Uterus (tissue), 4 donors: Measurements from ENCODE around the gene APPBP2. TPM values are rescaled to one million over a fixed set of nuclear protein-coding genes. Genes with fewer than 3 reads are reported as not detected.
A peak's percentile ranks its signal among the peaks of the same experiment; 100 is the strongest.
"Not testable (repeated sequence)": the region's sequence is repeated elsewhere in the genome, so short reads cannot be mapped to it uniquely, and the experiment has no call there.

ENCODE experiments used
- DNase-seq, 2 donors: peaks; one replicate each; pipeline ENCODE4 v3.0.0-alpha.2; 2019 to 2020
- H3K27ac ChIP-seq, 2 donors: fragments of 200-600 bp; sonication (generic); 1 replicate in 1 of 2; 2 replicates in 1 of 2; pipeline ENCODE4 v1.5.1; 2016 to 2018
- H3K27me3 ChIP-seq, 2 donors: fragments of 200-600 bp; sonication (generic); one replicate each; pipeline ENCODE4 v1.5.1; 2018 to 2019; ENCODE audit warnings: control low read depth in 1 of 2
- H3K36me3 ChIP-seq, 2 donors: fragments of 200-600 bp; sonication (generic); one replicate each; pipeline ENCODE4 v1.5.1; 2019; ENCODE audit warnings: control low read depth in 1 of 2
- H3K4me1 ChIP-seq, 2 donors: fragments of 200-600 bp; sonication (generic); one replicate each; pipeline ENCODE4 v1.5.1; 2018 to 2019; ENCODE audit warnings: control low read depth in 1 of 2
- H3K4me3 ChIP-seq, 2 donors: fragments of 200-600 bp; sonication (generic); 1 replicate in 1 of 2; 2 replicates in 1 of 2; pipeline ENCODE4 v1.5.1; 2018 to 2019; ENCODE audit warnings: mild to moderate bottlenecking in 1 of 2
- H3K9me3 ChIP-seq, 2 donors: fragments of 200-600 bp; sonication (generic); one replicate each; pipeline ENCODE4 v1.5.1; 2019; ENCODE audit warnings: control low read depth in 1 of 2
- CTCF ChIP-seq, 4 experiments: fragments of 200-600 bp in 2 of 4; fragments of 450-650 bp in 2 of 4; sonication (generic) in 2 of 4; IDR thresholded peaks; one replicate each; pipeline ENCODE4 v1.5.1; 2016 to 2019; ENCODE audit warnings: antibody characterized with exemption in 4 of 4, mild to moderate bottlenecking in 2 of 4, moderate library complexity in 1 of 4
- POLR2A ChIP-seq, 2 donors: fragments of 450-650 bp; IDR thresholded peaks; one replicate each; pipeline ENCODE4 v1.6.1; 2016; ENCODE audit warnings: antibody characterized with exemption in 2 of 2, mild to moderate bottlenecking in 1 of 2, moderate library complexity in 1 of 2
- intact Hi-C: fragments of 100-400 bp; cut with DNase I; formaldehyde crosslinking; loops from one replicate; pipeline ENCODE4 v1.15.1; 2023; ENCODE audit warnings: low total_unique reads
- total RNA-seq, 4 donors: library from RNA; depleted of rRNA in 3 of 4; stranded (reverse); fragments of >200 nt in 3 of 4; gene quantifications; one replicate each; pipeline versions ENCODE4 v1.1.0 to v1.2.4, GENCODE V29; 2014 to 2023
- donor health status: DM: yes; HTN: yes; CAD: no.

The APPBP2 gene
- total RNA-seq, 4 donors from 2014 or later = 13.8 to 103 (median 36.2) TPM

DNA sequence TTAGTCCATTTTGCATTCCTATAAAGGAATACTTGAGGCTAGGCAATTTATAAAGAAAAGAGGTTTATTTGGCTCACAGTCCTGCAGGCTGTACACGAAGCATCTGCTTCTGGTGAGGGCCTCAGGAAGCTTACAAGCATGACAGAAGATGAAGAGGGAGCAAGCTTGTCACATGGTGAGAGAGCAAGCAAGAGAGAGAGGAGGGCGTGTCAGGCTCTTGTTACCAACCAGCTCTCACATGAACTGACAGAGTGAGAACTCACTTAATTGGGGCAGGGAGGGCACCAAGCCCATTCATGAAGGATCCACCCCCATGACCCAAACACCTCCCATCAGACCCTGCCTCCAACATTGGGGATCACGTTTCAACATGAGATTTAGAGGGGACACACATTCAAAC, 102.2 kb downstream of the APPBP2 start:
- Histone ChIP-seq H3K27ac (no peak overlapping the region), H3K9me3 (no peaks in the 10 kb centered on the region), H3K27me3 (no peaks in the 10 kb centered on the region), H3K4me1 (no peaks in the 10 kb centered on the region), H3K4me3 (no peak overlapping the region), H3K36me3 (no peaks in the 10 kb centered on the region)
- DNase-seq = no peak
- intact Hi-C loops = no loop called here
- TF ChIP-seq CTCF (IDR thresholded peaks at IDR 0.05) (no peak), POLR2A (IDR thresholded peaks at IDR 0.05) (no peak)

DNA sequence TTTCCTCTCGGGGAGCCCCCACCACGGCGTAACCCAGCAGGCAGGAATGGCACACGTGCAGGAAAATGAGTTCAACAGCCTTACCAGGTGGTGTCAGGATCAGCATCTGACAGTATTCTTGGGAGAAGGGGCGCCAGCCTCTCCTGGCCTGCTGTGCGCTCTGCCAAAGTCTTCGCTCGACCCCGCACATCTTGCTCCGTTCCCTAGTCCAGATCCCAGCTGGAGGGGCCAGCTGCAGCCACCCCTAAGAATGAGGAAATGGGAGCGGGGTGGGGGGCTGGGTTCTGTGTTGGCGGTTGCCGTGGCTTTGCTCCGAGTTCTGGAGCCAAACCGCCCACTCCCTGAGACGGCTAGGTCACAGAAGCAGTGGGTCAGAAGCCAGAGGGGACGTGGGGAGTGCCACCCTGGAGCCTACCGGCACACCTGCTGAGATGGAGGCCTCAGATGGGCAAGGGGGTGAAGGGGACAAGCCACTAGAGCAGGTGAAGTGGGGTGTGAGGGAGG, 103.8 kb downstream of the APPBP2 start, which contains the start of gene CHCT1:
TSS of gene CHCT1 (plus strand) at position 328 of the 504 bp plus-strand sequence. CDS start at position 432, 104 bp downstream.
- Histone ChIP-seq H3K4me1 (no peaks in the 10 kb centered on the region), H3K4me3 (peak within 1 kb of the TSS; percentile 31 to 37), H3K36me3 (no peaks in the 10 kb centered on the region), H3K27me3 (no peaks in the 10 kb centered on the region), H3K9me3 (no peaks in the 10 kb centered on the region), H3K27ac (peak within 1 kb of the TSS in 1 of 2 donors; percentile 40)
- no peak for DNase-seq
- intact Hi-C loops = no loop called here
- TF ChIP-seq CTCF (IDR thresholded peaks at IDR 0.05) = no peak
- TF ChIP-seq POLR2A (IDR thresholded peaks at IDR 0.05) = no peak

GRCh38 chr17:60421273-60422161, 104.5 kb downstream of the APPBP2 start:
- H3K36me3 ChIP-seq = no peaks in the 10 kb centered on the region
- H3K27me3 ChIP-seq = no peaks in the 10 kb centered on the region
- peak overlapping the region in 1 of 2 donors; percentile 40 for H3K27ac ChIP-seq
- TF ChIP-seq POLR2A (IDR thresholded peaks at IDR 0.05) (peak in 1 of 2 donors; percentile 22), CTCF (IDR thresholded peaks at IDR 0.05) (peak; percentile 81 to 88 (median 86))
- no peaks in the 10 kb centered on the region for H3K9me3 ChIP-seq
- H3K4me1 ChIP-seq = no peaks in the 10 kb centered on the region
- DNase-seq = peak; percentile 45 to 65
- intact Hi-C loops = no loop called here
- H3K4me3 ChIP-seq = peak overlapping the region; percentile 31 to 37

GRCh38 chr17:60419875-60420274, 106.2 kb downstream of the APPBP2 start:
- H3K4me3 ChIP-seq, H3K27ac ChIP-seq, H3K9me3 ChIP-seq, DNase-seq, H3K27me3 ChIP-seq, H3K4me1 ChIP-seq, intact Hi-C loops, H3K36me3 ChIP-seq: not testable (repeated sequence)

GRCh38 chr17:60419003-60419402, 107.0 kb downstream of the APPBP2 start:
- H3K4me1 ChIP-seq, H3K9me3 ChIP-seq, H3K27me3 ChIP-seq, H3K27ac ChIP-seq, DNase-seq, intact Hi-C loops, H3K36me3 ChIP-seq, H3K4me3 ChIP-seq: not testable (repeated sequence)

- intact Hi-C loops = no loop called here
- no peak overlapping the region for H3K27ac ChIP-seq
- H3K27me3 ChIP-seq = no peaks in the 10 kb centered on the region
- TF ChIP-seq POLR2A (IDR thresholded peaks at IDR 0.05) (no peak), CTCF (IDR thresholded peaks at IDR 0.05) (no peak)
- H3K4me1 ChIP-seq = no peaks in the 10 kb centered on the region
- no peaks in the 10 kb centered on the region for H3K9me3 ChIP-seq
- no peaks in the 10 kb centered on the region for H3K36me3 ChIP-seq
- no peak for DNase-seq
- H3K4me3 ChIP-seq = no peak overlapping the region
Measured at GRCh38 chr17:60416368-60416925, 109.6 kb downstream of the APPBP2 start.
